Measurements from ENCODE around the gene XPOT.

DNA sequence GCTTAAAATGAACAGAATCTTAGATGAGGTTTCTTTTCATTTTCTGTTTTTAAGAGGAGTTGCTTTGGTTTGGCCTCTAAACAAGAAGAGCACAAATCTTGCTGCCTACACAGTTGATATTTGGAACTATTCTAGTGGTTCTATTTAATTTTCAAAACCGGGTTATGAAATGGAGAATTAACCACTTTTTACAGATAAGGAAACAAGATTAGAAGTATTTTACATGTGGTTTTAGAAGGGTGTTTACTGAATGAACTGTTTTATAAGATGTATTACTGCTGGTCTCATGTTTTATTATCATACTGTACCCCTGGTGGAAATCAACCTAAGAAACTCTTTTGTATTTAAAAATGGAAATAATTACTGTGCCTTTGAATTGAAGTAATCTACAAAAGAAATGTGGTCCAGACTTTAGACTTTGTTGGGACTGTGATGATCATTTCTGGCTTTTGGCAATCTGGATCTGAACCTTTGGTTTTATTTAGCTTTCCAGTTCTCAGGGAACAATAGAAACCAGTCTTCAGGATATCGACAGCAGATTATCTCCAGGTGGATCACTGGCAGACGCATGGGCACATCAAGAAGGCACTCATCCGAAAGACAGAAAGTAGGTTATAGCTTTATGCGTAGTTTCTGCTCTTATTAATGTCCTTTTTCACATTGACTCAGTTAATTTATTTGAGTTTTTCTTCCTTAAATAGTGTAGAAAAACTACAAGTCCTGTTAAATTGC lies 91.0 kb downstream of the XPOT start:
- TF ChIP-seq POLR2A (IDR thresholded peaks at IDR 0.05; ENCODE audit: low read depth) (no peak), POLR2AphosphoS5 (IDR thresholded peaks at IDR 0.05) (no peak), EP300 (IDR thresholded peaks at IDR 0.05) (no peak)
- TF ChIP-seq, protein P1, sequence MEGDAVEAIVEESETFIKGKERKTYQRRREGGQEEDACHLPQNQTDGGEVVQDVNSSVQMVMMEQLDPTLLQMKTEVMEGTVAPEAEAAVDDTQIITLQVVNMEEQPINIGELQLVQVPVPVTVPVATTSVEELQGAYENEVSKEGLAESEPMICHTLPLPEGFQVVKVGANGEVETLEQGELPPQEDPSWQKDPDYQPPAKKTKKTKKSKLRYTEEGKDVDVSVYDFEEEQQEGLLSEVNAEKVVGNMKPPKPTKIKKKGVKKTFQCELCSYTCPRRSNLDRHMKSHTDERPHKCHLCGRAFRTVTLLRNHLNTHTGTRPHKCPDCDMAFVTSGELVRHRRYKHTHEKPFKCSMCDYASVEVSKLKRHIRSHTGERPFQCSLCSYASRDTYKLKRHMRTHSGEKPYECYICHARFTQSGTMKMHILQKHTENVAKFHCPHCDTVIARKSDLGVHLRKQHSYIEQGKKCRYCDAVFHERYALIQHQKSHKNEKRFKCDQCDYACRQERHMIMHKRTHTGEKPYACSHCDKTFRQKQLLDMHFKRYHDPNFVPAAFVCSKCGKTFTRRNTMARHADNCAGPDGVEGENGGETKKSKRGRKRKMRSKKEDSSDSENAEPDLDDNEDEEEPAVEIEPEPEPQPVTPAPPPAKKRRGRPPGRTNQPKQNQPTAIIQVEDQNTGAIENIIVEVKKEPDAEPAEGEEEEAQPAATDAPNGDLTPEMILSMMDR (IDR thresholded peaks at IDR 0.05) = no peak

Data from esophagus muscularis mucosa (tissue), 4 donors.